ENCODE results near the gene APOA5. TPM values are rescaled to one million over a fixed set of nuclear protein-coding genes. Genes with fewer than 3 reads are reported as not detected.

The APOA5 gene
- total and polyA plus RNA-seq, 2 of the 8 experiments (the other 6 are each of a cell fraction or from before 2014, with no cell fraction given), result 0.08 to 0.15 TPM

DNA sequence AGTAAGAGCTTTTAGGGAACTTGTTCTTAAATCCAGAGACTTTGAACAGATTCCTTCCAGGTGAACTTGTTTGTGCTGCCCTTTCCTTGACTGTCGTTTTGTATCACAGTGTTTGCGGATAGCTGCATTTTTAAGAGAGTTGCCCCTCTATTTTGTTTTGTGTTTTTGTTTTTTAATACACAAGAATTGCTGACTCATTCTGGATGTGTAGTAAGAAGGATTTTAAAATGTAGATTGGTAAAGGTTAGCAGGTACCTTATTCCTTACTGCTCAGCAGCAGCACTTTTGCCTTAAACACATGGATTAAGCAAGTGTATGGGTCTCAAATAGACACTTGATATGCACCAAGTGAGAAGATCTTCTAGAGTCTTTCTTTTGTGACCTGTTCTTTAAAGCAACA, 8.9 kb upstream of the APOA5 start:
- no peak overlapping the region for H3K4me2 ChIP-seq (ENCODE audit: insufficient read depth in 1 of 2, low read depth in 2 of 2, low read length in 2 of 2)
- no peak overlapping the region for H2BK15ac ChIP-seq (ENCODE audit: low read length)
- no peak overlapping the region for H3K9ac ChIP-seq (replicated peaks in 1 of 4; ENCODE audit: extremely low read depth in 1 of 4, low read depth in 3 of 4, low read length in 3 of 4)
- no peaks in the 10 kb centered on the region for H4K20me1 ChIP-seq (replicated peaks in 1 of 2; ENCODE audit: control insufficient read depth in 1 of 2, insufficient read depth in 2 of 2, low read length in 2 of 2)
- H3K4me1 ChIP-seq (replicated peaks in 1 of 4; ENCODE audit: control insufficient read depth in 3 of 4, insufficient read depth in 4 of 4, low read length in 3 of 4), result no peaks in the 10 kb centered on the region
- no peaks in the 10 kb centered on the region for H3K36me3 ChIP-seq (ENCODE audit: control insufficient read depth in 2 of 4, insufficient read depth in 4 of 4, low read length in 3 of 4)
- no peaks in the 10 kb centered on the region for H3K27me3 ChIP-seq (replicated peaks in 1 of 4; ENCODE audit: control insufficient read depth in 3 of 4, extremely low read depth in 1 of 4, insufficient read depth in 3 of 4, low read length in 3 of 4)
- no peaks in the 10 kb centered on the region for H3K23me2 ChIP-seq (ENCODE audit: low read depth, low read length)
- H3K23ac ChIP-seq (ENCODE audit: insufficient read length), result no peak overlapping the region
- DNase-seq (ENCODE audit: low read depth in 1 of 2, low spot score in 2 of 2), result no peak
- no peaks in the 10 kb centered on the region for H3K79me1 ChIP-seq (ENCODE audit: low read depth, low read length)
- H3K4me3 ChIP-seq (ENCODE audit: extremely low read depth in 1 of 4, insufficient read depth in 2 of 4, low read depth in 3 of 4, low read length in 4 of 4), result no peak overlapping the region
- H3K4ac ChIP-seq (replicated peaks; ENCODE audit: insufficient read length, low read depth, low read length), result no peak overlapping the region
- H3K56ac ChIP-seq (replicated peaks; ENCODE audit: insufficient read length, low read depth, low read length), result no peak overlapping the region
- no peak overlapping the region for H2AK5ac ChIP-seq (ENCODE audit: low read depth, low read length)
- H3K14ac ChIP-seq (ENCODE audit: insufficient read length), result no peak overlapping the region
- POLR2A ChIA-PET (ENCODE audit: partially characterized antibody), result interaction anchor here (0.7 kb wide), 1 partner anchor 432 kb away, joined by 3 read pairs; the partner anchor contains the start of gene RNF214
- peak overlapping the region; percentile 62; the same call in 1 of the 2 replicates for H2AFZ ChIP-seq (ENCODE audit: low read length)
- TF ChIP-seq, protein P1, sequence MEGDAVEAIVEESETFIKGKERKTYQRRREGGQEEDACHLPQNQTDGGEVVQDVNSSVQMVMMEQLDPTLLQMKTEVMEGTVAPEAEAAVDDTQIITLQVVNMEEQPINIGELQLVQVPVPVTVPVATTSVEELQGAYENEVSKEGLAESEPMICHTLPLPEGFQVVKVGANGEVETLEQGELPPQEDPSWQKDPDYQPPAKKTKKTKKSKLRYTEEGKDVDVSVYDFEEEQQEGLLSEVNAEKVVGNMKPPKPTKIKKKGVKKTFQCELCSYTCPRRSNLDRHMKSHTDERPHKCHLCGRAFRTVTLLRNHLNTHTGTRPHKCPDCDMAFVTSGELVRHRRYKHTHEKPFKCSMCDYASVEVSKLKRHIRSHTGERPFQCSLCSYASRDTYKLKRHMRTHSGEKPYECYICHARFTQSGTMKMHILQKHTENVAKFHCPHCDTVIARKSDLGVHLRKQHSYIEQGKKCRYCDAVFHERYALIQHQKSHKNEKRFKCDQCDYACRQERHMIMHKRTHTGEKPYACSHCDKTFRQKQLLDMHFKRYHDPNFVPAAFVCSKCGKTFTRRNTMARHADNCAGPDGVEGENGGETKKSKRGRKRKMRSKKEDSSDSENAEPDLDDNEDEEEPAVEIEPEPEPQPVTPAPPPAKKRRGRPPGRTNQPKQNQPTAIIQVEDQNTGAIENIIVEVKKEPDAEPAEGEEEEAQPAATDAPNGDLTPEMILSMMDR (IDR thresholded peaks at IDR 0.05; ENCODE audit: control extremely low read depth in 1 of 3, insufficient read depth in 1 of 3, low read depth in 1 of 3, low read length in 3 of 3), result no peak
- TF ChIP-seq RFX5 (IDR thresholded peaks at IDR 0.05; ENCODE audit: borderline replicate concordance, low read depth, low read length) (no peak), SP4 (IDR thresholded peaks at IDR 0.05; ENCODE audit: low read length) (no peak), BCL11A (IDR thresholded peaks at IDR 0.05; ENCODE audit: low read depth in 2 of 2, low read length in 2 of 2) (no peak), SIN3A (conservative IDR thresholded peaks at IDR 0.05 in 1 of 2, IDR thresholded peaks at IDR 0.05 in 1 of 2; ENCODE audit: low read depth in 1 of 2, low read length in 2 of 2) (no peak), CBX5 (IDR thresholded peaks at IDR 0.05; ENCODE audit: low read depth, low read length) (no peak), HDAC2 (IDR thresholded peaks at IDR 0.05; ENCODE audit: borderline replicate concordance in 1 of 2, low read depth in 2 of 2, low read length in 2 of 2) (no peak)
- CTCF ChIA-PET (ENCODE audit: partially characterized antibody), result interaction anchor here (1.7 to 4.5 kb wide), 3 partner anchors 10 to 378 kb away, joined by 4 to 31 read pairs (median 7); partner anchors contain the start of genes APOA1, APOA5 and SIDT2
- H3K27ac ChIP-seq (ENCODE audit: low read depth, low read length), result no peak overlapping the region
- WGBS, 2 experiments (ENCODE audit: extremely low coverage in 1 of 2, insufficient coverage in 1 of 2, insufficient read length in 1 of 2, insufficient replicate concordance in 2 of 2, low coverage in 1 of 2, low lambda C conversion rate in 2 of 2, missing lambda C conversion rate in 1 of 2), result 94% methylated on average over 2 of the region's 2 CpGs; no CpG with 5 or more reads in 1 of the 2 experiments
- H4K8ac ChIP-seq (ENCODE audit: extremely low read depth, insufficient read depth, low read length), result no peak overlapping the region
- H2BK20ac ChIP-seq (ENCODE audit: low read length), result no peak overlapping the region
- H3K9me3 ChIP-seq (ENCODE audit: insufficient read depth in 2 of 2, low read depth in 1 of 2, low read length in 1 of 2), result no peaks in the 10 kb centered on the region
- no peak for FAIRE-seq
- H3K79me2 ChIP-seq (ENCODE audit: control insufficient read depth in 1 of 2, insufficient read depth in 2 of 2, low read length in 2 of 2), result no peaks in the 10 kb centered on the region
- H2BK120ac ChIP-seq (replicated peaks; ENCODE audit: low read depth, low read length), result no peak overlapping the region
- H2BK5ac ChIP-seq (ENCODE audit: low read depth, low read length), result no peak overlapping the region
- no peak overlapping the region for H2BK12ac ChIP-seq (ENCODE audit: low read depth, low read length)
- no peak overlapping the region for H4K91ac ChIP-seq (replicated peaks; ENCODE audit: insufficient read length, low read length)
- no peak overlapping the region for H4K5ac ChIP-seq (ENCODE audit: insufficient read length, low read depth, low read length)
- H3K18ac ChIP-seq (ENCODE audit: extremely low read depth, low read length), result no peak overlapping the region

Measured in H1 (cell line).